ENCODE measurements around the gene USP3.
"Not testable (repeated sequence)": the region's sequence is repeated elsewhere in the genome, so short reads cannot be mapped to it uniquely, and the experiment has no call there.

USP3 gene

DNA sequence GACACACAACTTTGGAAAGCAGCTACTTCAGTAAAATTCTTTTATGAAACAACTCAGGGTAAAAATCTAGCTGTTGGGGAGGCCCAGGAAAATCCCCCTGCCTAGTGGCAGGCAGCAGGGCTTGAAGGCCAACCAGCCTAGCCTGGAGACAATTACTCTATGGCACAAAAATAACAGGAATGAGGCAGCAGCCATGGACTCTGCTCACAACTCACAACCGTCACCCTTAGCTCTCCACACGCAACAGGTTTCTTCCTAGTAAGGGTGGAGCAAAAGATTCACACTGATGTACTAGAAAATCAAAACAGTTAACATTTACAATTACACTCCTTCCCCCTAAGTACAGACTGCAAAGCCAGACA, 92.3 kb downstream of the USP3 start:
- DNase-seq: no peak

GRCh38 chr15:63597038-63597790, 92.8 kb downstream of the USP3 start, which contains the start of gene FBXL22:
FBXL22 (plus strand) TSS chr15:63597387; CDS start chr15:63597393, 6 bp downstream.
- no peak for DNase-seq

- no peak for DNase-seq
Measured at GRCh38 chr15:63597821-63598220, 93.4 kb downstream of the USP3 start.

GRCh38 chr15:63598473-63599400, 94.3 kb downstream of the USP3 start:
- DNase-seq: no peak

DNA sequence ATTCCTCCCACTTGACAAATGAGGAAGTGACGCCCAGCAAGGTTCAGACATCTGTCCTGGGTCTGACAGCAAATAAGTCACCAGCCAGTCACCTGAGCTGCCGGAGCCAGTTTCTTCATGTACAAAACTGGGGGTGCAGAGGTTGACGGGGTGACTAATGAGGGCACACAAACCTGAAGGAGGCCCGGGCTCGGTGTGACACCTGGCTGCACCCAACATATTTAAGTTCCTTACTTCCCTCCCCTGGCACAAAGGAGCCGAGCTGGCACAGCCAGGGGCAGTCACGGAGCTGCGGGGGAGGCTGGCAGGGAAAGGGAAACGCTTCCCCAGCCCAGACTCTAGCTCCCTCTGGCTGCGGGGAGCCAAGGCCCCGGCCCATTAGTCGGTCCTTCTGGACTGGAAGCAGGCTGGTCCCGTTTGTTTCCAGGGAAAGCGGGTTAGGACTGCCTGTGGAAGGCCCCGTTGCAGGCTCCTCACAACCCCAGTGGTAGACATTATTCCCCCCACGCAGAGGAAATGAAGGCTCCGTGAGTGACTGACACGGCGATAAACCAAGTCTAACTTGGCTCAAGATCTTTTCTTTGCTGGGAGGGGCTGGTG, 95.1 kb downstream of the USP3 start:
- DNase-seq: no peak

DNA sequence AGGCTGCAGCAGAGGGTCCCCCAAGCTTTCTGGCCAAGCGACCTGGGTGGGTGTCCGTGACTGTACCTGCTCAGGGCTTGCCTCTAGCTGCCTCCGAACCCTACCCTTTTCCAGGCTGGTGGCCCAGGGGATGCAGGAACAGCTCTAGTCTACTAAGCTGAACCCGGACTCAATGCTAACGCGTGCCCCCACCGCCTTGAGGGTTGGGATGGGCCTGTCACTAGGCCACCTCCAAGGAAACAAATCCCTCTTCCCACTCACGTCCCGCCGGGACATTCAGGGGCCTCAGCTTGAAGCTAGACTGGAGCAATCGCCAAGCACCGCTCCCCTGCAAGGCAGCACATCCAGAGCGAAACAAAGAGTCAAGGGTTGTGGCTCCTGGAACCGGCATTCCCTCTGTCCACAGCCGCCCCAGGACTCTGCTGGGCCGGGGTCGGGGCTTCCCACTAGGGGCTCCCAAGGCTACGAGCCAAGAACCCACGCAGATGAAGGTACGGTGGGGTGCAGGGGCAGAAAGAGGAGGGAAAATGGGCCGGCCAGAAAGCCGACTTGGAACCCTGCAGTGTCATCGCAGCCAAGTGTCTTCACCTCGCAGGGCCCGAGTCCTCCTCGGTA, 95.7 kb downstream of the USP3 start:
- no peak for DNase-seq

DNA sequence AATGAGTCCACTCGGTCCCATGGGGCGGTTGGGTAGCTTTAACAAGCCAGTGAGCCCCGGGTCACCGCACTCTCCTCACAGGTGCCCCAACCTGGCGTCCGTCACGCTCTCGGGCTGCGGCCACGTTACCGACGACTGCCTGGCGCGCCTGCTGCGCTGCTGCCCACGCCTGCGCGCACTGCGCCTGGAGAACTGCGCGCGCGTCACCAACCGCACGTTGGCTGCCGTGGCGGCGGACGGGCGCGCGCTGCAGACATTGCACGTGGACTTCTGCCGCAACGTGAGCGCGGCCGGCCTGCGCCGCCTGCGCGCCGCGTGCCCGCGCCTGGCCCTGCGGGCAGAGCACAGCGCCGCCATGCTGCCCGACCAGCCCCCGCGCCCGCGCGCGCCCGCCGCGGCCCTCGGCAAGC, 96.2 kb downstream of the USP3 start:
- peak; percentile 81 for DNase-seq

DNA sequence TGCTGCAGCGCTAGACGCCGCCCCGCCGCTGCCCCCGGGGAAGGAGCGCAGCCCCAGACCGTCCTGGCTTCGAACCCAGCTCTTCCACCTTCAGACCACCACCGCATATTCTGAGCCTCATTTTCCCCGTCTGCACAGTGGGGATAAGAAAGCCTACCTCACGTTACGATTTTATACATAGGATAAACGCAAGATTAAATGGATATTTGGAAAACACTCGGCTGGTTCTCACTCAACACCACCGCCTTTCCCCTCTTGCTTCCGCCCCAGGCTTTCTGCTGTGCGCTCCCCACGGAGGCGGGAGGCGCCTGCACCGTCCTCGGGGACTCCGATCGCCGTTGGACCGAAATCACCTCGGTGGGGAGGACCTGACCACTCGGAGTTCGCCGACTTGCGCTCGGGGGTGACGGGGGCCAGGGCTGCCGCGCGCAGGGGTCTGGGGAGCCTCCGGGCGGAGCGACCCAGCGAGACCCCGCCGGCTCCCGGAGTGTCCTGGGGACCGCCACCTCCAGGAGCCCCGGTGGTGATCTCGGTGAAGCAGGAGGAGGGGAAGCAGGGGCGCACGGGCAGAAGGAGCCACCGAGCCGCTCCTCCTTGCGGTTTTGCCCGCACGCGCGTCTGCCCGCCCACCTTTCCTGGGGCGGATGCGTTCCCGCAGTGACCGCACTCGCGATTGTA, 96.8 kb downstream of the USP3 start:
- DNase-seq: no peak

DNA sequence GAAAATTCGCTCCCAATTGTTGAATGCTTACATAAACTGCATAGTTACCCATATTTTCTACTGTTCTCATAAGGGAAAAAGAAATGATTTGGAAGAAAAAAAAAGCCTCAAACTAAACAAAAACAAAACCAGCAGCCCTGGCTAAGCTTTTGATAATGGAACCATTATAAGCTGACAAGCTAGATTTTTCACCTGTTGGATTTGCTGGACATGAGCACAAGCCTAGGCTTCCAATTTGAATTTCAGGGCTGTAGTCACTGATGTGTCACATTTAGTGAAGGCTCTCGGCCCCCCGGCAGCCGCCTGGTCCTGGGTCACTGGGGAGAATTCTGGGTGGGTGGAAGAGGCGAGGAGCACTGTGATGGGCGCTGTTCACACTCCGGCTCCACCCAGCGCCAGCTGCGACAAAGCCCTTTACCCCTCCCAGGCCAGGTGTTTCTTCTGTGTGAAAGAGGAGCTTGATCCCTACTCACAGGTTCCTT, 97.4 kb downstream of the USP3 start:
- DNase-seq: no peak

GRCh38 chr15:63602595-63602994, 98.2 kb downstream of the USP3 start:
- no peak for DNase-seq

DNA sequence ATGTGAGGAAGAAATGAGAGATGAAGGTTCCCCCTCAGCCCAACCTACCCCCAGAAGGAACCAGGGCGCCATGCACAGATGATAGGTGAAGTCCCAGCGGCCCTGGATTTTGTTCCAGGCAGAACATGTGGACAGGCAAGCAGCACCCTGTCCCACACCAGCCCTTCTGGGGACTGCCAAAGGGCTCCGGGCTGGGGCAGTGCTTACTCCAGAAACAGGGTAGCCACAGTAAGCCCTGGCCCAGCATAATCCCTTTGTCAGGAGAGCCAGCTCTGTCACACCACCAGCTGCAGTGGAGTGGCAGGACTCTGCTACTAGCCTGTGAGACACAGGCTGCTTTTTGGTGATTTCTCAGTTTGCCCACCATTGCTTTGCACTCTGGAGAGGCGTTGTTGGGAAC, 99.1 kb downstream of the USP3 start:
- DNase-seq: no peak

DNA sequence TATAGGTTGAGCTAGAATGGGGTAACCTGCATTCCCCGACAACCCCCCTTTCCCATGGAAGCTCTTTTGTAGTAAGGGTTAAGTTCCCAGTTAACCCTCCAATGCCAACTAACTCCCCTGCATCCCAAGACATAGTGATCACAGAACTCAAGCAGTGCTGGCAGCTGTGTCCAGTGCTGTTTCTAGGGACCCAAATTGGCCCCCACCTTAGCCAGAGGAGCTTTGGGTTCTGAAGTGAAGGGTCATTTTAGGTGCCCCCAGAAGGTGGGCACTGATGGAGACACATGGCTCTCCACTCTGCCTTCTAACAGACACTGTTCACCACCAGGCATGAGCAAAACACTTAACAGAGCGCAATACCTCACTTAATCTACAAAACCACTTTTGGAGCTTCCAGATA, 99.9 kb downstream of the USP3 start:
- no peak for DNase-seq

DNA sequence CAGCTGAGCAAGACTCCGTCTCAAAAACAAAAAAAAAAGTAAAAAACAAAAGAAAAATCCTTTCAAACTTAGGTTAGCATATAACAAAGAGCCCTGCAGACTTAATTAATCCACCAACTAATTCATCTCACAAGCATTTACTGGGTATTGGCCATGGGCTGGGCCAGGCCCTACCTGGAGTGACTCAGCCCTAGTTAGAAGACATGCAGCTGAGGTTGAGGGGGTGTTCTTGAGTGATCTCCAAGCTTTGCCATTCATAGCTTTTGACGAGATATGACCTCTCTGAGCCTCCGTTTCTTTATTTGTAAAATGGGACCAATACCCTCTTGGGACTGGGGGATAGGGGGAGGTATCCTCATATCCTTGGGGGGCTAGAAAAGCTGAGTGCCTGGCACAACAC, 100.6 kb downstream of the USP3 start:
- no peak for DNase-seq

DNA sequence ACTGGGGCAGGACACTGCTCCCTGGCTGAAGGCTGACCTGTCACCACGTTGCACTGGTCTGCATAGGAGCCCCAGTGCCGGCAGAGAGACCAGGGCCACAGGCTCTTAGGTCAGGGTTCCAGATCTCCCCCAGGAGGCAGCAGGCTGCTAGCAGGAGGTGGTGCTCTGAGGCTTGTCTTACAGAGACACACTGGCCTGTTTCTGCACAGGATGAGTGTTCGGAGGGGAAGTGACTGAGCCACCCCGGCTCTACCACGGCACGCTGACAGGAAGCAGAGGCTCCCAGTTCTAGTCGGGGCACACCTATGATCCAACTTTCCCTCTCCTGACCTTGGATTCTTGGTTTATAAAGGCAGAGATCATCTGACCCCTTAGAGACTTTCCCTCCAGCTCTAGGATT, 101.4 kb downstream of the USP3 start:
- no peak for DNase-seq

DNA sequence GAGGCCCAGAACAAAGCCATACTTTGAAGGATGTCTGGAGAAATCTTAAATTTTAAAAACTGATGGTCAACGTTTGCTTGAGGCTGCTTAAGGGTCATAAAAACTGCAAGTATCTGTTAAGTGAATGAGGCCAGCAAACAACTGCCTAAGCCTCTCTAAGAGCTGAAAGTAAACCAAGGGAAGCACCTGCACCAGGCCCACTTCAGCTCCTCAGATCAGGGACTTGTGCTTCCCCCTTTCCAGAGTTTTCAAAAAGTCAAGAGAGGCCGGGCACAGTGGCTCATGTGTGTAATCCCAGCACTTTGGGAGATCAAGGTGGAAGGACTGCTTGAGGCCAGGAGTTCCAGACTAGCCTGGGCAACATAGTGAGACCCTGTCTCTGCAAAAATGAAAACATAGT, 101.9 kb downstream of the USP3 start:
- no peak for DNase-seq

GRCh38 chr15:63608989-63609388, 104.6 kb downstream of the USP3 start:
- no peak for DNase-seq

DNA sequence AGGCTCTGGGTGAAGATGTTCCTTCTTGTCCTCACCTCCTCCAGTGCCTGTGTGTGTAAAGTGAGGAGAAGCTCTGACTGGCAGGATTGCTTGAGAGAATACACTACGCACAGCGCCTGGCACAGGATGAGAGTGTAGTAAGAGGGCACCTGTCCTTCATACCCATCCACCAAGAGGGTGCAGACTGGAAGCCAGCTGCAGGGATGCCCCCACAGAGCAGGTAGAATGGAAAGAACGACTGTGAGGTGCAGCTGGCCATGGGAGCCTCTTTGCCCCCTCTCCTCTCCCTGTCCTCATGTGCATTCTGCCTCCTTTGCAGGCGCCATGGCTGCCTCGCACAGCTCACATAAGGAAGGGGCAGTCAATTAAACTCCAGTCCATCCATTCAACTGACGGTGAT, 105.1 kb downstream of the USP3 start:
- no peak for DNase-seq

DNA sequence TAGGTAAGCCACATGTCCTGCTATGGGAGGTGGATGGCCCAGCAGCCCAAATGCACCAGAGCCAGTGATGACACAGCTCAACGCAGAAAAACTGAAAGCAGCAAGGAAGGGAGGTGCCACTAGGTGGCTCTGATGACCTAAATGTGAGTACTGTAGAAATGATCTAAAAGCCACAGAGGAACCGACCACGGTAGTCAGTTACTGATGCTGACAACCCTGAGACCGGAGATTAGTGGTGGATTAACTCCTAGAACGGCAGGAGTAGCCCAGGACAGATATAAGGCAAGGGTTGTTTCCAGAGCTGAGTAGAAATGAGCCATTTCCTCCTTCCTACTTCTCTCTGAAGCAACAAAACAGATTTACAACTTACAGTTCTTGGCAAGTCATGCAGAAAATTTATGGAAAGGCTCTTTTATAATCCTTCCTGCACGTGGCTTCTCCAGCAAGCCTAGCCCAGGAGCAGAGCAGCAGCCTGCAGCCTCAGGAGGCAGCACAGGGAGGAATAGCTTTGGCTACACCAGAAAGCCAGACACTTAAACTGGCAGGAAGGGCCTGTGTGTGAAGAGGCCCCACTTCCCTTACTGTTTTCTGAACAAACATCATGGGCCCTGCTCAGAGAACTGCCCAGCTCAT, 105.9 kb downstream of the USP3 start:
- peak; percentile 44 for DNase-seq

DNA sequence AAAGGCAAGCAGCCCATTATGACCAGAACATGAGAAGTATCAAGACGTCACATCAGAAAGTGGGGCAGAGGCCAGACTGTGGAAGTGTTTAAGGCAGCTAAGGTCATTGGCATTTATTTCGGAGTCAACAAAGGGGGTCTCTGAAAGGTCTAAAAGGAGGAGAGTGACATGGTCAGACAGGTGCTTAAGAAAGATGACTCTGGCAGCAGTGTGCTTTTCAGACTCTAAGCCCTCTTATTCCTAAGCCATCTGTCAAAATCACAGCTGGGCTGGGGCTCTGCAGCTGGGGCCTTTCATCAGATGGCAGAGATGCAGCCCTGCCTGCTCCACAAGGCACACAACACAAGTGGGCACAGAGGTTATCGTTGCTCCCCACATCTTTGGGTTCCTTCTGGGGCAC, 106.8 kb downstream of the USP3 start:
- no peak for DNase-seq

- DNase-seq: no peak
Measured at GRCh38 chr15:63612300-63612699, 107.9 kb downstream of the USP3 start.

DNA sequence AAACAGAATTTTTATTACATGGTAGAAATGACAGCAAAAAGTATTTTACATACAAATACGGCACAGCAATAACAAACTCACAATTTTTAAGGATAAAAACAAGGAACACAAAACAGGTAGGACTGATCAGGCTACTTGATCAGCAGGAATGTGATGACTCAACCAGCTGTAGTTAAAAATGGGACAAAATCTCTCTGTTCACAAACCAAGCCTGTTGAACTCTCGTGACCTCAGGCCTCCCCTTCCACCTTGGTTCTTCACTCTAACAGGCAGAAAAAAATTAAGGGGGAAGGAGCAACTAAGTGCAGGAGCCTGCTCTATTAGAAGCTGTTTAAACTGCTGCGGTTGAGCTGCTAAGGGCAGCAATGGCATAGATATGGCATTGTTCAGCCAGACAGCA, 111.5 kb downstream of the USP3 start:
- DNase-seq: no peak

DNA sequence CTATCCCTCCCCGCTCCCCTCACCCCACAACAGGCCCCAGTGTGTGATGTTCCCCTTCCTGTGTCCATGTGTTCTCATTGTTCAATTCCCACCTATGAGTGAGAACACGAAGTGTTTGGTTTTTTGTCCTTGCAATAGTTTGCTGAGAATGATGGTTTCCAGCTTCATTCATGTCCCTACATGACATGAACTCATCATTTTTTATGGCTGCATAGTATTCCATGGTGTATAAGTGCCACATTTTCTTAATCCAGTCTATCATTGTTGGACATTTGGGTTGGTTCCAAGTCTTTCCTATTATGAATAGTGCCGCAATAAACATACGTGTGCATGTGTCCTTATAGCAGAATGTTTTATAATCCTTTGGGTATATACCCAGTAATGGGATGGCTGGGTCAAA, 112.8 kb downstream of the USP3 start:
- DNase-seq: not testable (repeated sequence)
